GM21423 (cell line): Measurements from ENCODE around the gene GPT2.
A peak's percentile ranks its signal among the peaks of the same experiment; 100 is the strongest.

ENCODE experiments used
- ATAC-seq: cut with Tn5 transposase; IDR thresholded peaks from one replicate; pipeline ENCODE4 v1.9.1; 2021; ENCODE audit warnings: mild to moderate bottlenecking, moderate library complexity; ENCODE audit not compliant: unreplicated experiment

The GPT2 gene

GRCh38 chr16:46883690-46884512, at the start of gene GPT2:
Gene GPT2, plus strand, starts transcription at chr16:46884362. Its CDS starts 354 bp downstream, at chr16:46884716.
- ATAC-seq: peak; percentile 97

GRCh38 chr16:46836534-46837530, 47.3 kb upstream of the GPT2 start:
- no peak for ATAC-seq

GRCh38 chr16:46839986-46840443, 44.1 kb upstream of the GPT2 start:
- ATAC-seq: no peak

- ATAC-seq: no peak
These were observed 41.8 kb upstream of the GPT2 start for GRCh38 chr16:46842192-46842895.

- ATAC-seq: no peak
These were observed 40.1 kb upstream of the GPT2 start for GRCh38 chr16:46843898-46844642.

GRCh38 chr16:46844771-46845170, 39.4 kb upstream of the GPT2 start:
- no peak for ATAC-seq

GRCh38 chr16:46845952-46846351, 38.2 kb upstream of the GPT2 start:
- ATAC-seq: no peak

- no peak for ATAC-seq
These were observed 35.1 kb upstream of the GPT2 start for GRCh38 chr16:46848768-46849764.

- peak; percentile 54 for ATAC-seq
These were observed 33.3 kb upstream of the GPT2 start for GRCh38 chr16:46850619-46851555.

- ATAC-seq: no peak
These were observed 32.0 kb upstream of the GPT2 start for GRCh38 chr16:46852130-46852529.

- ATAC-seq: no peak
These were observed 30.3 kb upstream of the GPT2 start for GRCh38 chr16:46853713-46854443.

- ATAC-seq: no peak
These were observed 29.3 kb upstream of the GPT2 start for GRCh38 chr16:46854846-46855245.

GRCh38 chr16:46855389-46855788, 28.8 kb upstream of the GPT2 start:
- ATAC-seq: no peak

- no peak for ATAC-seq
These were observed 26.7 kb upstream of the GPT2 start for GRCh38 chr16:46857368-46857945.

- no peak for ATAC-seq
These were observed 26.0 kb upstream of the GPT2 start for GRCh38 chr16:46858151-46858550.

GRCh38 chr16:46859719-46860152, 24.4 kb upstream of the GPT2 start:
- no peak for ATAC-seq
